Esophagus squamous epithelium (tissue), 5 donors: ENCODE measurements around the gene PABPC1L. TPM values are rescaled to one million over a fixed set of nuclear protein-coding genes. Genes with fewer than 3 reads are reported as not detected.

Experiments used
- DNase-seq: peaks from one replicate; lab custom pipeline; 2025; lab: John Stamatoyannopoulos, UW
- H3K27ac ChIP-seq, 4 donors: fragments of 200-600 bp; sonication (generic); one replicate each; pipeline ENCODE4 v1.5.1; 2016 to 2019; ENCODE audit warnings: mild to moderate bottlenecking in 1 of 4
- H3K27me3 ChIP-seq, 4 donors: fragments of 200-600 bp; sonication (generic); 1 replicate in 3 of 4; 2 replicates in 1 of 4; pipeline versions ENCODE4 v1.5.1 to v1.6.0; 2017 to 2021; ENCODE audit warnings: antibody characterized with exemption in 1 of 4
- H3K36me3 ChIP-seq, 3 donors: fragments of 200-600 bp; sonication (generic); one replicate each; pipeline ENCODE4 v1.5.1; 2016 to 2019
- H3K4me1 ChIP-seq, 3 donors: fragments of 200-600 bp; sonication (generic); one replicate each; pipeline ENCODE4 v1.5.1; 2017 to 2019
- H3K4me3 ChIP-seq, 4 donors: fragments of 200-600 bp; sonication (generic); 1 replicate in 3 of 4; 2 replicates in 1 of 4; pipeline ENCODE4 v1.5.1; 2016 to 2019; ENCODE audit warnings: mild to moderate bottlenecking in 2 of 4, moderate library complexity in 1 of 4
- H3K9me3 ChIP-seq, 3 donors: fragments of 200-600 bp; sonication (generic); one replicate each; pipeline ENCODE4 v1.5.1; 2016 to 2019
- POLR2A ChIP-seq, 4 donors: fragments of 450-650 bp; IDR thresholded peaks; one replicate each; pipeline ENCODE4 v1.6.1; 2017; ENCODE audit warnings: antibody characterized with exemption in 4 of 4, mild to moderate bottlenecking in 4 of 4, moderate library complexity in 3 of 4
- WGBS, 2 donors: methylation state at CpG; one replicate each; pipeline ENCODE4 v1.1.5; 2018; 5-methylcytosine and 5-hydroxymethylcytosine counted together
- intact Hi-C: fragments of 100-400 bp; cut with DNase I; formaldehyde crosslinking; loops from one replicate; pipeline ENCODE4 v1.15.0; 2022
- total RNA-seq, 4 donors: library from RNA; depleted of rRNA; stranded (reverse); fragments of >200 nt; gene quantifications; one replicate each; pipeline ENCODE4 v1.1.0, GENCODE V29; 2016
- TF ChIP-seq, protein P1 (sequence below), 6 experiments: fragments of 450-650 bp in 4 of 6; fragments of 200-600 bp in 2 of 6; sonication (generic) in 2 of 6; IDR thresholded peaks; one replicate each; pipeline ENCODE4 v1.5.1; 2016 to 2019; ENCODE audit warnings: antibody characterized with exemption in 6 of 6, mild to moderate bottlenecking in 4 of 6, moderate library complexity in 4 of 6
- donor health status: DM: yes; HTN: yes; CAD: no.

Gene PABPC1L
- total RNA-seq, 4 donors from 2014 or later = 5.9 to 18.5 (median 8.7) TPM

DNA sequence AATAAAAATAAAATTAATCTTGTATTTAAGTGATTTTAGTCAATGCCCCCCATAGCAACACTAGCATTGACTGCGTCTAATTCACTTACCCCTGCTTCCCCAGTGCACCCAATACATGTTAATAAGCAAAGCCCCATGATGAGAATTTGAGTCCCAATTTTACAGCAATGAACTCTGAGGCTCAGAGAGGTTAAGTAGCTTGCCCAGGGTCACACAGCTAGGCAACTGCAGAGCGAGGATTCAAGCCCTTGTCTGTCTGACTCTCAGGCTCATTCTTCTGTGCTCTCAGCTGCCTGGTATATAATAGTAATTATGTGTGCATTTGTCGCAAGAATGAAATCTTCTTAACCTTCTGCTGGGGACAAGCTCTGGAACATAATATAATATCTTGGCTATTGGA is 8.5 kb downstream of the PABPC1L start:
- Histone ChIP-seq H3K4me1 (no peaks in the 10 kb centered on the region), H3K4me3 (no peak overlapping the region), H3K36me3 (peaks cover 0 to 27% (median 0%) of the 10 kb centered on the region in 3 donors), H3K27ac (no peak overlapping the region), H3K9me3 (no peaks in the 10 kb centered on the region), H3K27me3 (no peaks in the 10 kb centered on the region)
- DNase-seq = no peak
- TF ChIP-seq, protein P1, sequence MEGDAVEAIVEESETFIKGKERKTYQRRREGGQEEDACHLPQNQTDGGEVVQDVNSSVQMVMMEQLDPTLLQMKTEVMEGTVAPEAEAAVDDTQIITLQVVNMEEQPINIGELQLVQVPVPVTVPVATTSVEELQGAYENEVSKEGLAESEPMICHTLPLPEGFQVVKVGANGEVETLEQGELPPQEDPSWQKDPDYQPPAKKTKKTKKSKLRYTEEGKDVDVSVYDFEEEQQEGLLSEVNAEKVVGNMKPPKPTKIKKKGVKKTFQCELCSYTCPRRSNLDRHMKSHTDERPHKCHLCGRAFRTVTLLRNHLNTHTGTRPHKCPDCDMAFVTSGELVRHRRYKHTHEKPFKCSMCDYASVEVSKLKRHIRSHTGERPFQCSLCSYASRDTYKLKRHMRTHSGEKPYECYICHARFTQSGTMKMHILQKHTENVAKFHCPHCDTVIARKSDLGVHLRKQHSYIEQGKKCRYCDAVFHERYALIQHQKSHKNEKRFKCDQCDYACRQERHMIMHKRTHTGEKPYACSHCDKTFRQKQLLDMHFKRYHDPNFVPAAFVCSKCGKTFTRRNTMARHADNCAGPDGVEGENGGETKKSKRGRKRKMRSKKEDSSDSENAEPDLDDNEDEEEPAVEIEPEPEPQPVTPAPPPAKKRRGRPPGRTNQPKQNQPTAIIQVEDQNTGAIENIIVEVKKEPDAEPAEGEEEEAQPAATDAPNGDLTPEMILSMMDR (IDR thresholded peaks at IDR 0.05) = no peak
- TF ChIP-seq POLR2A (IDR thresholded peaks at IDR 0.05) = no peak
- WGBS, 2 donors = 97 to 98% methylated on average over 3 of the region's 3 CpGs
- intact Hi-C loops = no loop called here

DNA sequence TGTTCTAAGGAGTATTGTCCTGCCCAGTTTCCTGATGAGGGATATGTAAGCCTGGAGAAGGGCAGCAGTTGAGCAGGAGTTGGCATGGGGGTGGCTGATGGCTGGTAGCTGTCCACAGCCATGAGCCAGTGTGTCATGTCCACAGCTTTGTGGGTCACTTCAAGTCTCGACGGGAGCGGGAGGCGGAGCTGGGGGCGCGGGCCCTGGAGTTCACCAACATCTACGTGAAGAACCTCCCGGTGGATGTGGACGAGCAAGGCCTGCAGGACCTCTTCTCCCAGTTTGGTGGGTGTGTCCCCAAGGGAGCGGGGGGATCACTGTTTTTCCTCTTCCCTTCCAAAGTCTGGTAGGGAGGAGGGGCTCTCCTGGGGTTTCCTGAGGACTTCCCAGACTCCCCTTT is 8.9 kb downstream of the PABPC1L start:
- Histone ChIP-seq H3K4me1 (no peaks in the 10 kb centered on the region), H3K36me3 (peaks cover 0 to 25% (median 0%) of the 10 kb centered on the region in 3 donors), H3K27ac (no peak overlapping the region), H3K27me3 (no peaks in the 10 kb centered on the region), H3K4me3 (no peak overlapping the region), H3K9me3 (no peaks in the 10 kb centered on the region)
- 93% methylated on average over 3 of the region's 10 CpGs; no CpG with 5 or more reads in 1 of the 2 donors for WGBS, 2 donors
- intact Hi-C loops = no loop called here
- TF ChIP-seq, protein P1 (IDR thresholded peaks at IDR 0.05) = no peak
- no peak for TF ChIP-seq POLR2A (IDR thresholded peaks at IDR 0.05)
- DNase-seq = no peak

DNA sequence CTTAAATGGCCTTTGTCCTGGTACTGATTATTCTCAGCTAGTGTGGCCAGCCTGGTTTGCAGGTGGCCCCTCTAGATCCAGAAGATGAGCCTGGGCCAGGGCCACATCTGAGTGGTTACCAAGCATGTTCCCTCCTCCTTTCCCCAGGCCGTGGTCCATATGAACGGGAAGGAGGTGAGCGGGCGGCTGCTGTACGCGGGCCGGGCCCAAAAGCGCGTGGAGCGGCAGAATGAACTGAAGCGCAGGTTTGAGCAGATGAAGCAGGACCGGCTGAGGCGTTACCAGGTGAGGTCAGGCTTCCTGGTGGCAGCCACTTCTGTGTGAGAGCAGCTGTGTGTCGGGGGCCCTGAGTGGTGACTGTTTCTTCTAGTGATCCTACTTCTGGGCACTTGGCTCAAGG is 11.6 kb downstream of the PABPC1L start:
- intact Hi-C loops = no loop called here
- Histone ChIP-seq H3K4me1 (no peaks in the 10 kb centered on the region), H3K36me3 (peaks cover 0 to 29% (median 0%) of the 10 kb centered on the region in 3 donors), H3K27me3 (no peaks in the 10 kb centered on the region), H3K27ac (no peak overlapping the region), H3K9me3 (no peaks in the 10 kb centered on the region), H3K4me3 (no peak overlapping the region)
- 95 to 100% methylated on average over 2 to 13 of the region's 14 CpGs for WGBS, 2 donors
- DNase-seq = no peak
- TF ChIP-seq POLR2A (IDR thresholded peaks at IDR 0.05) = no peak
- TF ChIP-seq, protein P1 (IDR thresholded peaks at IDR 0.05) = no peak

DNA sequence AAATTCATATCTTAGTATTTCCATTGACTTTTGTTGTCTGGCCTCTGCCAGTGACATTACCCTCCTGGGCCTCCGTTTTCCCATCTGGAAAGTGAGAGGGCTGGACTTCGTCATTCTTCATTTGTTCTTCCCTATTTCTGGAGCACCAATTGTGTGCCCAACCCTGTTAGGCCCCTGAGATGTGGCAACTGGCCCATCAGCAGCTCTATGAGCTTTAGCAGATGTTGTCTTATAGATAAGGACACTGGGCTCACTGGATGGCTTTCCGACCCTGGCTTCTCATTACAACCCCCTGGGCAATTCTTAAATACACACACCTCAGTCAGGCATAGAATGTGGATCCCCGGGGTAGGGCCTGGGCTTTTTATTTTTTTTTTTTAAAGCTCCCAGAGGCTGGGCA is 14.7 kb downstream of the PABPC1L start:
- Histone ChIP-seq H3K4me3 (no peak overlapping the region), H3K27me3 (no peaks in the 10 kb centered on the region), H3K9me3 (no peaks in the 10 kb centered on the region), H3K27ac (no peak overlapping the region), H3K4me1 (no peaks in the 10 kb centered on the region), H3K36me3 (peaks cover 0 to 18% (median 0%) of the 10 kb centered on the region in 3 donors)
- 53 to 56% methylated on average over 4 of the region's 4 CpGs for WGBS, 2 donors
- intact Hi-C loops = no loop called here
- TF ChIP-seq, protein P1 (IDR thresholded peaks at IDR 0.05) = no peak
- no peak for TF ChIP-seq POLR2A (IDR thresholded peaks at IDR 0.05)
- DNase-seq = no peak

DNA sequence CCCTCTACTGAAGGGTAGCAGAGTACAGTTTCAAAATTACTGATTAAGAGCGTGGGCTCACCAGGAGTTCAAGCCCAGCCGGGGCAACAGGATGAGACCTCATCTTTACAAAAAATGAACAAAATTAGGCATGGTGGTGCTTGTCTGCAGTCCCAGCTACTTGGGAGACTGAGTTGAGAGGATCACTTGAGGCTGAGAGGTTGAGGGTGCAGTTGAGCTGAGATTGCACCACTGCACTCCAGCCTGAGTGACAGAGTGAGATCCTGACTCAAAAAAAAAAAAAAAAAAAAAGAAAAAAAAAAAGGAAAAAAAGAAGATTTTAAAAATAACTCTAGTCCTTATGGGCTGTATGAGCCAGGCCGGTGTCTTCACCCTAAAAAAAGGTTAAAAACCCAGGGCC is 18.7 kb downstream of the PABPC1L start:
- Histone ChIP-seq H3K27ac (no peak overlapping the region), H3K4me3 (no peak overlapping the region), H3K36me3 (peaks cover 0 to 41% (median 0%) of the 10 kb centered on the region in 3 donors), H3K27me3 (no peaks in the 10 kb centered on the region), H3K9me3 (no peaks in the 10 kb centered on the region), H3K4me1 (no peaks in the 10 kb centered on the region)
- WGBS, 2 donors = 74 to 85% methylated on average over 2 to 3 of the region's 3 CpGs
- TF ChIP-seq, protein P1 (IDR thresholded peaks at IDR 0.05) = no peak
- TF ChIP-seq POLR2A (IDR thresholded peaks at IDR 0.05) = no peak
- DNase-seq = no peak
- intact Hi-C loops = no loop called here
